NCI-H2171 (cell line): ENCODE measurements around the gene HSDL2.
"Not testable (repeated sequence)": the region's sequence is repeated elsewhere in the genome, so short reads cannot be mapped to it uniquely, and the experiment has no call there.

Source experiments
- DNase-seq: peaks from one replicate; lab custom pipeline; 2025; lab: John Stamatoyannopoulos, UW

The HSDL2 gene

DNA sequence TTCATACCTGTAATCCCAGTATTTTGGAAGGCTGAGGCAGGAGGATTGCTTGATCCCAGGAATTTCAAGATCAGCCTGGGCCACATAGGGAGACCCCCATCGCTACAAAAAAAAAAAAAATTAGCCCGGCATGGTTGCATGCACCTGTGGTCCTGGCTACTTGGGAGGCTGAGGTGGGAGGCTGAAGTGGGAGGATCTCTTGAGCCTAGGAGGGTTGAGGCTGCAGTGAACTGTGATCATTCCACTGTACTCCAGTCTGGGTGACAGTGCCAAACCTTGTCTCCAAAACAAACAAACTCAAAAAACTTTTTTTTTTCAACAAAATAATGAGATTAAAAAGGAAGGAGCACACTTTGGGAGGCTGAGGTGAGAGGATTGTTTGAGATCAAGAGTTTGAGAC is 120.9 kb downstream of the HSDL2 start:
- DNase-seq, result no peak

DNA sequence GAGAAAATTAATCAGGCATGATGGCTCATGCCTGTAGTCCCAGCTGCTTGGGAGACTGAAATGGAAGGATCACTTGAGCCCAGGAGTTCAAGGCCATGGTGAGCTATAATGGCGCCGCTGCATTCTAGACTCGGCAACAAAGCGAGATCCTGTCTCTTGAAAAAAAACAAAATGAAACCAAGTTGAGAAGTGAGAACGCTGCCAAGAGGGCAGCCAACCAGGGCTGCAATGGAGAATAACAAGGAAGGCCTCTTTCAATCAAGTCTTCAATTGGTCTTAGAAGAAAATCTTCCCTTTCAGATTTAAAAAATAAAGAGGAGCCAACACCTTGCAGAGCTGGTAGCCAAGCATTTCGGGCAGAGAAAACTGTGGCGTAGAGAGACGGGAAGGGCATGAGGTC is 121.4 kb downstream of the HSDL2 start:
- DNase-seq, result no peak

DNA sequence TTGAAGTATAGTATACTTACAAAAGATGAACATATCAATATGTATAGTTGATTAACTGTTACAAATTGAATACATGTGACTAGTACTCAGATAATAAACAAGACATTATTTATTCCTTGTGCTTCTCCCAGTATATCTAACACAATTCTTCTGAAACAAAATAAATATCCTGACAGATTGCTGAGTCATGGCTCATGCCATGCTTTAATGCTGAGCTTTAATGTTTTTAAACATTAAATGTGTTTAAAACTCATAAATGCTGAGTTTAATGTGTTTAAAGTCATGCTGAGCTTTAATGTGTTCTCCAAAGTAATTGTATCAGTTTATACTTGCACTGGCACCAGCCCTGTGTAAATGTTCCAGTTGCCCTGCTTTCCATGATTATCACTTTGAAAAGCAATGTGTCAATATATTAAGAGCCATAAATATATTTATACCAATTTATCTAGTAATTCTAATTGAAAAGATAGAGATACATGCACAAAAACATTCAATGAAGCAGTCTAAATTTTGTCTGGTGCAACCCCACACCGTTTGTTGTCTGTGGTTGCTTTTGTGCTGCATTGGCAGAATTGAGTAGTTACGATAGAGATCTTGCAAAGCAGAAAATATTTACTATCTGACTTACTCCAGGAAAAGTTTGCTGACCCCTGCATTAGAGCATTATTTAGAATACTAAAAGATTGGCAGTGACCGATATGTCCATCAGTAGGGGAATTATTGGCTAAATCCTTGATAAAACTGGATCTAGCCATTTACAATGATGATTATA is 122.5 kb downstream of the HSDL2 start:
- no peak for DNase-seq

DNA sequence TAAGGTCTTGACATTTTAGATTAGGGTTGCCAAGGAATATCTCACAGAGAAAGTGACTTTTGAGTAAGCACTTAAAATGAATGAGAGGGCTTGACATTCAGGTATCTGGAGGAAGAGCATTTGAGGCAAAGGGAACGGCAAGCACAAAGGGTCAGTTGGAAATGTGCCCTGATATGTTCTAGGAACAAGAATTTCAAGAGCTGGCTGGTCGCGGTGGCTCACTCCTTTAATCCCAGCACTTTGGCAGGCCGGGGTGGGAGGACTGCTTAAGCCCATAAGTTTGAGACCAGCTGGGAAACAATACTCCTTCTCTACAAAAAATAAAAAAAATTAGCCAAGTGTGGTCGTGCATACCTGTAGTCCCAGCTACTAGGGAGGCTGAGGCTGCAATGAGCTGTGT is 123.3 kb downstream of the HSDL2 start:
- no peak for DNase-seq

DNA sequence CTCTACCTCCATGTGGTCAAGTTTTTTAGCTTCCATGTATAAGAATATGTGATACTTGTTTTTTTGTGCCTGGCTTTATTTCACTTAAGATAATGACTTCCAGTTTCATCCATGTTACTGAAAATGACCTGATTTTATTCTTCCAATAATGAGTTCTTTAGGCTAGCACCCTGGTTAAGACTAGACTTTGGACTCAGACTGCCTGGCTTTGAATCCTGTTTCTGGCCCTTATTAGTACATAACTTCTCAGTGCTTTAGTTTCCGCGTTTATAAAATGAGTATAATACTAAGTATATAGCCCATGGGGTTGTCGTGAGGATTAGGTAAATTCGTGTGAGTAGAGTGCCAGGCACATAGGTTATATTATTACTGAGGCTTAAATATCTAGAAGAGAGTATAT is 125.2 kb downstream of the HSDL2 start:
- DNase-seq, result no peak

DNA sequence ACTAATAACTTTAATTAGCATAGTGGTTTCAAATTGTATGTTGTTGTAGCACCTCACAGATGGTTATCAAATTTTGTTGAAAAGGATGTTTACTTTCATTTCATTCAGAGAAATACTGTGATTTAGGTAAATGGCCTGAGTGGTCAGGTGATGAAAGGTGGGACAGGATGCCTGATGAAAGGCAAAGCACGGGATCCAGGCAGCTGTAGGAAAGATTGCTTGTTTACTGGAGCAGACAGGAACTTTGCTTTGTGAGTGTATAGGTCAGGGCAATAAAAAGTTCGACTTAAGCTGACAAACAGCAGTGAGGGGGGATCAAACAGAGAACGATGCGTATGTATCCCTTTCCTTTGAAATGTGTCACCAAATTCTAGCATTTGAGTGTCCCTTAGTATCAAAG is 125.7 kb downstream of the HSDL2 start:
- no peak for DNase-seq

DNA sequence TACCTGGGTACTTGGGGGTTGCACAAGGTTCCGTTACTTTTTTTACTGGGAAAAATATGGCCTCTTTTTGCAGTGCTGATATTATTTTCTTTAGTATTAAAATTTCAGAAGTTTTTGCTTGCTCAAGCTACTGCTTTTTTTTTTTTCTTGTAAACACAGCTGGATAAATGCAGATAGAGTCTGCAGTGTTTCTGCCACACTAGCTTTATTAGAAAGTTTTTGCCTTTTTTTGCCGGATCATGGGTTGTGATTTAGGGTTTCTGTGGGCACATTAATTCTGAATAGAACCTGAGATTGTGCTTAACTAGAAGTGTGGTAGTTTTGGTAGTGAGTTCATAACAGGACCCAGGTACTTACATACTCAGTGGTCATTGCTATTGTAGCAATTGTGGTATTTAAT is 126.7 kb downstream of the HSDL2 start:
- DNase-seq, result no peak

DNA sequence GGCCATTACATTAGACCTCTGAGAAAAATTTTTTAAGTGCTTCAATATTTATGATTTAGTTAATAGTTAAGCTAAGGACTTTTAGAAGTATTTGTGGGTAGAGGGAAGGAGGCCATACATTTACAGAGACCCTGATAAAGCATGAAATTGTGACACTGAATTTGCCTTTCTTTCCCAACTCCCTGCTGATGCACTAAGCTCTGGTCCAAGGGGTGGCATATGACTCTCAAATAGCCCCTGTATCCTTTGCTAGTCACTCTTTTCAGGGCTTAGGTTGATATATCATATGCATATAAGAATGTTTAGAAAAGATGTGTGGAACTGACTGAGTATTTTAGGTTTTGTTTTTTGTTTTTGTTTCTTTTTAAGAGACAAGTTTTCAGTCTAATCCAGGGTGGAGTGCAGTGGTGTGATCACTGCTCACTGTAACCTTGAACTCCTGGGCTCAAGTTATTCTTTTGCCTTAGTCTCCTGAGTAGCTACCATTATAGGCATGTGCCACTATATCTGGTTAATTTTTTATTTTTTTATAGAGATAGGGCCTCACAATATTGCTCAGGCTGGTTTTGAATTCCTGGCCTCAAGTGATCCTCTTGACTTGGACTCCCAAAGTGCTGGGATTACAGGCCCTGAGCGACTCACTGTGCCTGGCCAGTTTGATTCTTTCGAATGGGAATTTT is 127.2 kb downstream of the HSDL2 start:
- DNase-seq, result no peak

DNA sequence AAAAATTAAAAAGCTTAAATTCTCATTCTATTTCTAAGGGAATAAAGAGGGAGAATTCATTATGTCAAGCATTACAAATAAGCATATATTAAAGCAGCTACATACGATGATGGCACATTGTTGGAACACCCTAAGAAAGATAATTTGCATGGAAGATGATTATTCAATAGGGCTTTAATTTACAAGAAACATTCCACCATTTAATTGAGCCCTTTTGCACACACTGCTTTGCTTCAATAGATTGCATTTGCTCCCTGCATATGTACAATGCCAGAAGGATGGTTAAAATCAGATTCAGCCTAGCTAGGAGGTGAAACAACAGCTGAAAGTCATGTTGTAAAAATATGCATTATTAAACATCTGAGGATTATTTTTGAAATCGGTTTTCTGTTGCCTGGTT is 128.5 kb downstream of the HSDL2 start:
- no peak for DNase-seq

DNA sequence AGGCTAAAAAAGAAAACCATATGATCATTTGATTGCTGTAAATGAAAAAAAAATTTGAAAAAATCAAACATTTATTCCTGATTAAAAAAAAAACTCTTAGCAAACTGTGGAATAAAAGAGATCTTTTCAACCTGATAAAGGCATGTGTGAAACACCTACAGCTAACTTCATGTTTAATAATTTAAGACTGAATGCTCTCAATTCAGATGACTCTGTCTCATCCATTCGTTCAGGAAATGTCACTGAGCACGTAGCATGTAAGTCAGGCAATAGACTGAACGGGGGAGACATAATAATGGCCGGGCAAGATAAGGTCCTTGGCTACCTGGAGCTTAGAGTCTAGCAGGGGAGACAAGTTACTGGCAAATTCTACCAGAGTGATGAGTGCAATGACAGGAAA is 132.5 kb downstream of the HSDL2 start:
- DNase-seq, result not testable (repeated sequence)

DNA sequence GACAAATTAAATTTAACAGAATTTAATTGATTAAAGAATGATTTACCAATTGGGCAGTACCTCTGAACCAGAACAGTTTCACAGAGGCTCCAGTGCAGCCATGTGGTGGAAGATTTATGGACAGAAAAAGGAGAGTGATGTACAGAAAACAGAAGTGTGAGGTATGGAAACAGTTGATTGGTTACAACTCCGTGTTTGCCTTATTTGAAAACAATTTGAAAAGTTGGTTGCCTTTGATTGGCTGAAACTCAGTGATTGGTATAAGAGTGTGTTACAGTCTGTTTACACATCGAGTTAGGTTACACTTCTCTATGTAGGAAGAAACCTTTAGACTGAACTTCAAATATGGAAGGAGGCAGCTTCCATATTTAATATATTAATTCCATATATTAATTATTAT is 136.9 kb downstream of the HSDL2 start:
- DNase-seq, result no peak

DNA sequence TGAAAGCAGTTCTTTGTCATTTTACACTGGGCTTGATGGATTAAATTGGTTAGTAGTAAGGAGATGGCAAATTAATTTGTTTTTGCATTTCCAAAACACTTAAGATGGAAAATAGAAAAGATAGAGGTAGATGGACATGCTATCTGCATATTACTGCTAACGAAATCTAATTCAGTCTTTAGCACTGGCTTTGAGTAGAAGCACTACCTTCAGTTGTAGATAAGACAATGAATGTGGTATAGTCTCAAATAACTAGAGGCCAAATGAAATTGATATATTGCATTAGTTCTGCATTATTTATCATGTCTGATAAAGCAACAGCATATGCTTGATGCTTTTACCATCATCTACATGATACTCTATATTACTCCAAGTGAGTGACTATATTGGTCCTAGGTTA is 140.2 kb downstream of the HSDL2 start:
- DNase-seq, result no peak

DNA sequence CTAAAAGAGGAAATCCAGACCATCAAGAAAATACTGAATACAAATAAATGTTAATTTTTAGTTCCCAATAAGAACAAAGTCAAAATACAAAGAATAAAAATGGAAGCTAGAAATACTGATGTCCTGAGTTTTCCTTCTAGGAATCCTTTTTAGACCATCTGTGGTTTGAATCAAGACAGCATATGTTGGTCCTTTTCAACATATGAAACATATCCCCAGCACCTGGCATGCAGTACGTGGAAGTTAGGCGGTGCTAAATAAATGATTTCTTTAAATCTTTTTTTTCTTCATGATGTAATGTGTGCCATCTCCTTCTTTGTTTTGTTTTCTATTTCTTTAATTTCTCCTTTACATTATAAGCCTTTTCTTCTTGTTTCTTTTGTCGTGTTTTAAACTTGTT is 140.7 kb downstream of the HSDL2 start:
- DNase-seq, result peak; percentile 53
